ENCODE data around the gene RGS10. TPM values are rescaled to one million over a fixed set of nuclear protein-coding genes. Genes with fewer than 3 reads are reported as not detected.
A peak's percentile ranks its signal among the peaks of the same experiment; 100 is the strongest.

Gene RGS10
- total and polyA plus RNA-seq, 9 of the 15 experiments (the other 6 are each of a cell fraction or from before 2014, with no cell fraction given), result 31.9 to 123 (median 62.1) TPM

DNA sequence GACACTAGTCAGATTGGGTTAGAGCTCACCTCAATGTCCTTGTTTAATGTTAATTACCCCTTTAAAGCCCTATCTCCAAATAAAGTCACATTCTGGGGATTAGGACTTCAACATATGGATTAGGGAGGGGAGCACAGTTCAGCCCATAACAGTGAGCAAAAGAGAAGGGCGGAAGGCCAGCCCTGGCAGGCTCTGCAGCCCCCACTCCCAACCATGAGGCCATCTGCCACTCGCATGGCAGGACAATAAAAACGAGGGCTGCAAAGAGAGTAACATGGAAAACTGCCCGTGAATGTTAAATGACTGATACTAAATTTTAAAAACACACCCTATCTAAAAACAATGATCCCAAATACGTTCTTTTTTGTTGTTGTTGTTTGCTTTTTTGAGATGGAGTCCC is 38.7 kb downstream of the RGS10 start (continued):
- TF ChIP-seq MEIS2 (IDR thresholded peaks at IDR 0.05; ENCODE audit: partially characterized antibody), result no peak
- no peak for TF ChIP-seq WHSC1 (IDR thresholded peaks at IDR 0.05; ENCODE audit: low read length)
- no peak for TF ChIP-seq PHF21A (IDR thresholded peaks at IDR 0.05; ENCODE audit: borderline replicate concordance, low read depth)

DNA sequence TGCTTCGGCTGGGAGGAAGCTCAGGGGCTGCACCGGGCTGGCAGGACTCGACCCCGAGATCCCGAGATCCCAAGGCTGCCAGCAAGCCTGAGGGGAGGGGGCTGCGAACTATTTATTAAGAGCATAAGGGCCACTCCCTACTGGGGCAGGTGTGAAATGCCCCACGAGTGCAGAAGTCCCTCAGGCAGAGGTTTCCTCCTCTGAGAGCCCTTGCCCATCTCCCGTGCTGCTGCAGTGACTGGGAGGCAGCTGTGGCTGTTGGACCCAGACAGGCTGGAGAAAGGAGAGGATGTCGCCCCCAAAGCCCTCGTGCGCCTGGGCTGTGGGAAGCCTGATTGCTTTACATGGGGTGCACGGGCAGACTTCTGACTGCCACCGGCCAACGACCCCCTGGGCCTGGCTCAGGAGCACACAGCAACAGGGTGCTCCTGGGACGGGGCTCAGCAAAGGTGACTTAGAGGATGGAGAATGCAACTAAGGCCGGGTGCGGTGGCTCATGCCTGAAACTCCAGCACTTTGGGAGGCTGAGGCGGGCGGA is 39.8 kb downstream of the RGS10 start:
- CTCF ChIA-PET (ENCODE audit: low intra/inter-chr PET ratio), result no interaction called here
- Histone ChIP-seq H3K27me3 (ENCODE audit: control insufficient read depth in 2 of 2, insufficient read depth in 2 of 2, low read length in 2 of 2) (no peaks in the 10 kb centered on the region), H3K79me2 (ENCODE audit: control insufficient read depth, insufficient read depth, low read length) (no peaks in the 10 kb centered on the region), H4K20me1 (replicated peaks; ENCODE audit: control insufficient read depth, insufficient read depth, low read length) (no peaks in the 10 kb centered on the region), H3K4me3 (no peak overlapping the region), H3K4me2 (ENCODE audit: insufficient read depth, low read length) (no peak overlapping the region), H3K4me1 (replicated peaks in 1 of 2; ENCODE audit: control insufficient read depth in 2 of 2, insufficient read depth in 2 of 2, low read length in 2 of 2) (no peaks in the 10 kb centered on the region; a peak in 1 of 5 replicates), H3K36me3 (ENCODE audit: control insufficient read depth, insufficient read depth, low read length) (peaks cover 42% of the 10 kb centered on the region; the same call in 2 of the 3 replicates), H3K9me1 (ENCODE audit: control insufficient read depth, insufficient read depth, low read length) (no peaks in the 10 kb centered on the region), H2AFZ (ENCODE audit: low read depth, low read length) (no peak overlapping the region), H3K9ac (ENCODE audit: insufficient read depth in 1 of 2, low read depth in 2 of 2, low read length in 2 of 2) (peak overlapping the region in 1 of 2 experiments; percentile 26; a peak in 1 of 4 replicates), H3K9me3 (replicated peaks; ENCODE audit: control insufficient read depth, insufficient read depth, low read depth, low read length) (no peaks in the 10 kb centered on the region), H3K27ac (ENCODE audit: extremely low read depth, low read depth, low read length) (no peak overlapping the region)
- no peak for DNase-seq (ENCODE audit: extremely low read depth in 1 of 4, low spot score in 3 of 4)
- WGBS (ENCODE audit: insufficient coverage, low coverage, missing lambda C conversion rate), result 89% methylated on average over 16 of the region's 19 CpGs
- POLR2A ChIA-PET, result no interaction called here
- no peak for ATAC-seq
- intact Hi-C loops (cut with micrococcal nuclease), result no loop called here
- no TSS peak for BruUV-seq (replicated peaks)
- in situ Hi-C loops (cut with MboI), result no loop called here
- TF ChIP-seq JUN (IDR thresholded peaks at IDR 0.05; ENCODE audit: borderline replicate concordance, low read depth, low read length), result no peak
- no peak for TF ChIP-seq JUN (CRISPR knock-in tag; IDR thresholded peaks at IDR 0.05; ENCODE audit: borderline replicate concordance)
- no peak for TF ChIP-seq HSF4 (CRISPR knock-in tag; IDR thresholded peaks at IDR 0.05; ENCODE audit: borderline replicate concordance)
- no peak for TF ChIP-seq ASH1L (IDR thresholded peaks at IDR 0.05; ENCODE audit: borderline replicate concordance, low read depth, partially characterized antibody)
- TF ChIP-seq ZNF140 (CRISPR knock-in tag; IDR thresholded peaks at IDR 0.05), result no peak
- no peak for TF ChIP-seq NCOA2 (IDR thresholded peaks at IDR 0.05; ENCODE audit: partially characterized antibody in 2 of 2)
- TF ChIP-seq PTRF (tag; IDR thresholded peaks at IDR 0.05), result no peak
- no peak for TF ChIP-seq RBBP5 (IDR thresholded peaks at IDR 0.05; ENCODE audit: borderline replicate concordance, insufficient read depth, low read length, poor library complexity, severe bottlenecking)
- TF ChIP-seq, protein P1, sequence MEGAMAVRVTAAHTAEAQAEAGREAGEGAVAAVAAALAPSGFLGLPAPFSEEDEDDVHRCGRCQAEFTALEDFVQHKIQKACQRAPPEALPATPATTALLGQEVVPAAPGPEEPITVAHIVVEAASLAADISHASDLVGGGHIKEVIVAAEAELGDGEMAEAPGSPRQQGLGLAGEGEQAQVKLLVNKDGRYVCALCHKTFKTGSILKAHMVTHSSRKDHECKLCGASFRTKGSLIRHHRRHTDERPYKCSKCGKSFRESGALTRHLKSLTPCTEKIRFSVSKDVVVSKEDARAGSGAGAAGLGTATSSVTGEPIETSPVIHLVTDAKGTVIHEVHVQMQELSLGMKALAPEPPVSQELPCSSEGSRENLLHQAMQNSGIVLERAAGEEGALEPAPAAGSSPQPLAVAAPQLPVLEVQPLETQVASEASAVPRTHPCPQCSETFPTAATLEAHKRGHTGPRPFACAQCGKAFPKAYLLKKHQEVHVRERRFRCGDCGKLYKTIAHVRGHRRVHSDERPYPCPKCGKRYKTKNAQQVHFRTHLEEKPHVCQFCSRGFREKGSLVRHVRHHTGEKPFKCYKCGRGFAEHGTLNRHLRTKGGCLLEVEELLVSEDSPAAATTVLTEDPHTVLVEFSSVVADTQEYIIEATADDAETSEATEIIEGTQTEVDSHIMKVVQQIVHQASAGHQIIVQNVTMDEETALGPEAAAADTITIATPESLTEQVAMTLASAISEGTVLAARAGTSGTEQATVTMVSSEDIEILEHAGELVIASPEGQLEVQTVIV (CRISPR knock-in tag; IDR thresholded peaks at IDR 0.05; ENCODE audit: borderline replicate concordance), result no peak
- no peak for TF ChIP-seq PCBP1 (IDR thresholded peaks at IDR 0.05; ENCODE audit: low read depth, low read length, poor library complexity, severe bottlenecking)
- FAIRE-seq, result no peak
